Activated CD4-positive, alpha-beta T cell treated with anti-CD3 and anti-CD28 coated beads for 24 hours (primary cell): ENCODE measurements around the gene LTBP2.

Experiments used
- DNase-seq, 2 donors: peaks; one replicate each; pipeline ENCODE4 v3.0.0-alpha.2; 2020; ENCODE audit warnings: low read depth in 2 of 2

LTBP2 gene

DNA sequence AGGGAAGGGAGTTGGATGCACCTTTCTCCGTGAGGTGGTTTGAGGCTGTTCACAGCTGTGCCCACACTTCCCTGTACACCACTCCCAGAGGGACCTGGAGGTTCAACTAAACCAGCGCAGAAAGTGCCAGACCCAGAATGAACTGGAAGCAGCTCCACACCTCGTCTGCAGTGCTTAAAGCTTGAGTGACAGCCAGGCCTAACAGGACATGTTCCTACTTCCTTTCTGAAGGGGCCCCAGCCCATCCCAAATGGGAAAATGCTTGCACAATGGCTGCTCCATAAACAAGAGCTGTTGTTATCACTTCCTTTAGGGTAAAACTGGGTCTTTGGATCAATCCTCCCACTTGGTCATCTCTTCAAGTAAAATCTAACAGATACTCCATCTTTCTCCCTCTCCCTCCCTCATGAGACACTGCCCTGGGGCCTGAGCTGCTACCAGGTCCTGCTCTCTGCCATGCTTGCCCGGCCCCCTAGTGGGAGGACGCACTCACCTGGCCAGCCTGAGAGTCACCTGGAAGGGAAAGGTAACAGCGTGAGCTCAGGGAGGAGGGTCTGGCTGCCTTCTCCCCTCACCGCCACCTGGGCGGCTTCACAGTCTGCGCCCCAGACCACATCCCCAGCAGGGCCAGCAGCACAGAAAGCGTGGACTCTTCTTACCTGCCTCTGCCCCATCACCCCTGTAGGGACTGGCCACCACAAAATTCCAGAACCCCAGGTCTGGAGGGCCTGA lies 85.0 kb downstream of the LTBP2 start:
- no peak for DNase-seq

DNA sequence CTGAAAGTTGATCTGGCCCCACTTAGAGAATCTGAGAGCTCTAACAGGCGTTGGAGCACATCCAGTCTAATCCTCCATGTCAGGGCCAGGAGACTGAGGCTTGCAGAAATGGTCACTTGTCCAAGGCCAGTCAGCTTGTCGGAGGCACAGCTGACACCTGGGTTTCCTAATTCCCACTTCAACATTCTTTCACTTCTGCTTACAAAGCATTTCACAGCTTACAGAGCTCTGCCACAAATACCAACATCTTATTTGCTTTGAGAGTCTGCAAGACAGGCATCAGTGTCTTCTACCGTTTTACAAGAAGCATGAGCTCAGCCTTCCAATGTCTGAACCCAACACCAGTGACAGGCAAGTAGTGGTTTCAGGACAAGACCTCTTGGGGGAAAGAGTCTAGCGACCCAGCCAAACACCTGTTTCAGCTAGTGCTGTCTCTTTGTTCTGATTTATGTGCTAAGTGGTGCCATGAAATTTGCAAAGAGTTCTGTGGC lies 86.6 kb downstream of the LTBP2 start:
- no peak for DNase-seq

DNA sequence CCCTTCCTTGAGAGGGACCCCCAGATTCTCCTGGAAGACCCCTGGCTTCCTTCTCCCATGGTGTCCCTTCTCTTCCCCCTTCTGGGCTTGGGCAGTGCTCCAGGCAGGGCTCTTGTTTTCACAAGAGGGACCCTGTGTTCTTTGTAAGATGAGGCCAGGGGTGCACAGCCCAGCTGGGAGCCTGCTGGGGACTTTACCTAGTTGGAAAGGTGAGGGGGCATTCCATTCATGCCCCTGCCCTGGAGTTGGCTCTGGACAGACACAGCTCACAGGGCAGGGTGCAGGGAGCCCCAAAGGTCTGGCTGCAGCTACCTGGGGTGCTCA lies 87.3 kb downstream of the LTBP2 start:
- no peak for DNase-seq

DNA sequence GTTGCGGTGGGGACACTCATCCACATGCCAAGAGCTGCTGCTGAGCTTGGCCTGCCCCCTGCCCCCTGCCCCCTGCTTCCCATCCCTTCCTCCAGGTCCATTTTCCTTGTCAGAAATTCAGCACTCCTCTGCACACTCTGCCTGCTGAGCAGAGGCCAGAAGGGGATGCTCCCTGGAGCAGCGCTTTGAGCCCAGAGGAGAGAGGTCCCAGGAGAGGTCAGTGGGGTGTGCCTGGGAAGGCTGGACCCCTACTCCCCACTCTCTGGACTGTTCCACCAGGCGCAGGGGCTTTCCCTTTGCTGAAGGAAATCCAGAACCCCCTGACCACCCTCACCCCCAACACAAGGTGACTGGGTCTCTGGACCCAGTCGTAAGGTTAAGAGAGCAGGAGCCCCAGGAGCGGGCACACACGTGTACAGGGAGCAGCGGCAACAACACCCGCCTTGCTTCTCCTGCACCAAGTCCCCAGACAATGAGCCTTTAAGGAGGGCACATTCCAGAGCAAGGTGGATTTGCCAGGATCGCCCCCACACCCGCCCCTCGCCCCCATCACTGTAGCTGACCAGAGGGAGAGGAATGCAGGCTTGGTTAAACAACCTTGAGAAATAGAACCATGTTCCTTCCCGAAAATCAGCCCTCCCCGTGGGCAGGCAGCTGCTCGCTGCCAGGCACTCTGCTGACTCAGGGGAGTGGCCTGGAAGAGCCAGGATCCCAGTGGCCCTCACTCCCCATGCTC lies 87.8 kb downstream of the LTBP2 start:
- DNase-seq: no peak

DNA sequence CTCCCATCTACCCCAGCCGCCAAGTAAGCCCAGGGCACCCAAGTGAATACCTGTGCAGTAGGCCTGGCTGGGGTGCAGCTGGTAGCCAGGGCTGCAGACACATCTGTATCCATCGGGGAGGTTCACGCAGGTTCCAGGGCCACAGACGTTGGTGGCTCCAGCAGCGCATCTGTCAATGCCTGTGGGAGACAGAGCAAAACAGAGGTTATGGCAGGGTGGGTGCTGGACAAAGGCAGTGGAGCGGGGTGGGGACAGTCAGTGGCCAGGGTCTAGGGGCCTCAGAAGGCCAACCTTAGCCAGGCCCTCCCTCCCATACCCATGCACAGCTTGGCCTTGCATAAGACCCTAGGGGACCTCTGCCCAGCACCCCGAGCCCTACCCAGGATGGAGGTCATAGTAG lies 89.3 kb downstream of the LTBP2 start:
- no peak for DNase-seq

DNA sequence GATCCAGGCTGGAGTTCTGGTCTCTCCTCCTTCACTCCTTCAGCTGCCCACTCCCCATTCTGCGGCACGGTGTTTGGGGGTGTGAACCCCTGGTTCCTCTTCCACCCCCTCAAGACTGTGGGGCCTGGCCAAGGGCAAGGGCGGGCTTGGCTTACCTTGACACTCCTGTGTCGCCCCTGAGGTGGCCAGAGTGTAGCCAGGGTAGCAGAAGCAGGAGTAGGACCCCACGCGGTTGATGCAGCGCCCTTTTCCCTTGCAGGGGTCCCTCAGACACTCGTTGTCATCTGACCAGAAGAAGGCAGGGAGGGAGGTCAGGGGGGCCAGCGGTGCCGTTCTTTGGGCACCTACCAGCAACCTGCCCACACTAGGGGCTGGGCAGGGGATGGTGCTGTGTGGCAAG lies 90.3 kb downstream of the LTBP2 start:
- no peak for DNase-seq

DNA sequence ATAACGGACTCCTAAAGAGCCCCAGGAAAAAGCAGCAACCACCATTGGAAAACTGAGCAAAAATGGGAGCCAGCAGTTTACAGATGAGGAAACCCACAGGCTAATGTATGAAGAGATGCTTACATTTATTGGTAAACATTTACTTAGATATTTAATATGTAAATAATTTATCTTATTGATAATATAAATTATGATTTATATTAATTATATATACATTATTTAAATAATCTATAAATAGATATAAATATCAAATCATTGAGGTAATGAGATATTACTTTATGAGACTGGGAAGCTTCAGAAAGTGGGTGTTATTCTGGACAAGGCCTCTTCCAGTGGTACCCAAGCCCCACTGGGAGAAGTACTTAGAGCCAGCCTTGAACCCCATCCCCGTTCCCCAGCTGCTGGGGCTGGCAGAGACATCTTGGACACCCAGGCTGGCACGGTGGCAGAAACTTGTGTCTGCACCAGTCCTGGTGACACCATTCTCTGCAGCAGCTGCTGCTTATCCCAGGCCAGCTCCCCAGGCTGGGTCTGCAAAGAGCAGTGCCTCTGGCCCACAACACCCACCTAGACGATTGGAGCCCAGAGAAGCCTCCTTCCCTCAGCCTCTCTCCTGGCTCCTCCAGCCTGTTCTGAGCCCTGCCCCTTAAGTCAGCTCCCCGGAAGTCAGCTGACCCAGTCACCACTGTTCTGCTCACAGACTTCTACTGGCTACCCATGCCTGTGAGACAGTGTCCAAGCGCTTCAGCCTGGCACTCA lies 92.5 kb downstream of the LTBP2 start:
- no peak for DNase-seq

DNA sequence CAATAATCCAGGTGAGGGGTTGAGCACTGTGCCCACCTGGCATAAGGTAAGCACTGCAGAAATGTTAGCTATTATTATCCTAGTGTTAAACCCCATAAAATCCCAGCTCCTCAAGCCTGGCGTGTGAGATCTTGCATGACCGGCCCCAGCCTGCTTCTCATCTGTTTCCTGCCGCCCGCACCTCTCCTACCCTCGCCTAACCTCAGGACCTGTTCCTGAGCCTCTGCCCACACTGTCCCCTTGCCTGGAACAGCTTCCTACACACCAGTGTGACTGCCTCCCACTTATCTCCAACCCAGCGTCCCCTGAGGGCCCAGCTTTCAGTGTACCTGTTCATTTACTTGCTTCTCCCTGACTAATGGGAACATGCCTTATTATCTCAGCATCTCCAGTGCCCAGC lies 93.8 kb downstream of the LTBP2 start:
- no peak for DNase-seq

DNA sequence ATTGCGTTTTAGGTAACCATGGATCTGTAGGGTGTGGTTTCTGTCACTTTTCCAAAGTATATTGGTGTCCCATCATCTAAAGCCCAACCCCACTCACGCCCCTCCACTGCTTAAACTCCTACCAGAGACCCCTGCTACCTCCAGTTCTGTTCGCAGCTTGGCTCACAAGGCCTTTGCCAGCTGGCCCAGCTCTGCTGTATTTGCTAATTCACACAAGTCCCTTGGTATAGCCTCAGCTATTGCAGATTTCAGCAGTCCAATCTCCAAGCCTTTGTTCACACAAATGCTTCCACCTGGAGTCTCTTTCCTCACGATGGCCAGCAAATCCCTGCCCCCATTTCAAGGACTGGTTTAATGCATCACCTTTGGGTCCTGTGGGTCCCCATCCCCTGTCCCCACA lies 94.3 kb downstream of the LTBP2 start:
- no peak for DNase-seq

DNA sequence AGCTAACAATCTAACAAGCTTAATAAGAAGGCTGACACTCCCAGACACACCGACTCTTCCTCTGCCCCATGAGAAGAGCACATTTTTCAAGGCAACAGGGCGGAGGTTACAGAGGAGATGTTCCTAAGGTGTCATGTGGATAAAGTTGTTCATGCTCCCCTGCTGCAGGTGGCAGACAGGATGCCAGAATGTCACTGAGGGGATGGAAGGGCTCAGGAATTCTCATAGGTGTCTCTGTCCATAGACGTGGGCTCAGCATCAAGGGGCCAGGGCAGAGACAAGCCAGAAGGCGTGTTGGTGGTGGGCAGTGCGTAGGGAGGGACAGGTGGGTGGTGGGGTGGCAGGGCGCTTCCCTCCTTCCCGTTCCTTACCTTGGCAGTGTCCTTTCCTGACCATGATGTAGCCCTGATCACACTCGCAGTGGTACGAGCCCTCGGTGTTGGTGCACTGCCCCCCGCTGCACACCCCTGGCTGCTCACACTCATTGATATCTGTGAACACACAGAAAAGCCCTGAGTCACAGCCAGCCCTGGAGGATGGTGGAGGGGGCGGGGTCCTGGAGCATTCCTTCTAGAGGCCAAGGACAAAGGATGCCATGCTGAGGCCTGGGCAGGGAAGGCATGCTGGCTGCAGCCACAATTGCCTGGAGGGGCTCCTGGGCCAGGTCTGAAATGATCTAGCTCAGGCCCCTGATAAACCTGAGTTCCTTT lies 95.4 kb downstream of the LTBP2 start:
- DNase-seq: no peak

DNA sequence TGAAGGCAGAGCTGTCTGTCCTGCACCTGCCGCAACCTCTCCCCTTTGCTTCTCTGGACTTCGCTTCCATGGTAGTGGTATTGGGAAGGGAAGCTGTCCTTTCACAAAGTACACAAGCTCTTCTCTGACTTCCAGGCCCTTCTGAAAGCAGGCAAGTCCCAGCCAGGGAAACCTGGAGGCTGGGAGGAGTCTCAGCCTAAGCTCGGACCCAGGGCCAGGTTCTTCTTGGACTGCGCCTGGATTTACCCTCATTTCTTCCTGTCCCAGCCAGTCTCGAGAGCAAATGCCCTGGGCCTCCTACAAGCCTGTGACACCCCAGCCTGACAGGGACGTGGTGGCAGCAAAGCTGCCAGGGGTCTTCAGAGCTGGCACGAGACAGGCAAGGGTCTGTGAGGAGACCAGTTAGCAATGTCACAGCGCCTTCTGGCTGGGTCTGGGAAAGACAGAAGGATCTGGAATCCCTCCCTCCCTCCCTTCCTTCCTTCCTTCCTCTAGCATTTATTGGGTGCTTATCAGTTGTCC lies 96.1 kb downstream of the LTBP2 start:
- no peak for DNase-seq

DNA sequence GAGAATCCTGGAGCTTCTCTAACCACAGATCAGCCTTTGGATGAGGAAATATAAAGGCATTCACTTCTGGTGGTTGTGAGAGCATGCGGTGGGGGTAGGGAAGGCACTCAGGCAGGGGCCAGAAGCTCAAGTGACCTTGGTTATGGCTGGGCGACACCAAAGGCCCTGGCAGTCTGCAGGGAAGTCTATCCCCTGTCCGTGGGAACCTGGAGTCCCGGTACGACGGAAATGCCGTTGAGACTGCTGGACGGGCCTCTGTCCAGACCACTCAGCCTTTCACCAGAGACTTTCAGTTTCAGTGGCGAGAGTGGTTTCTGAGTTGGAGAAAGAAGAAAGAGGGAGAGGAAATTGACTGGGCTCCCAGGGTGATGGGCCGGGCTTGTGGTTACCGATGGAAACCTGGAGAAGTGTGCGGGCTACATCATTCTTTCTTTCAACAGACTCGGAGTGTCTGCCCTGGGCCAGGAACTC lies 97.5 kb downstream of the LTBP2 start:
- DNase-seq: no peak

DNA sequence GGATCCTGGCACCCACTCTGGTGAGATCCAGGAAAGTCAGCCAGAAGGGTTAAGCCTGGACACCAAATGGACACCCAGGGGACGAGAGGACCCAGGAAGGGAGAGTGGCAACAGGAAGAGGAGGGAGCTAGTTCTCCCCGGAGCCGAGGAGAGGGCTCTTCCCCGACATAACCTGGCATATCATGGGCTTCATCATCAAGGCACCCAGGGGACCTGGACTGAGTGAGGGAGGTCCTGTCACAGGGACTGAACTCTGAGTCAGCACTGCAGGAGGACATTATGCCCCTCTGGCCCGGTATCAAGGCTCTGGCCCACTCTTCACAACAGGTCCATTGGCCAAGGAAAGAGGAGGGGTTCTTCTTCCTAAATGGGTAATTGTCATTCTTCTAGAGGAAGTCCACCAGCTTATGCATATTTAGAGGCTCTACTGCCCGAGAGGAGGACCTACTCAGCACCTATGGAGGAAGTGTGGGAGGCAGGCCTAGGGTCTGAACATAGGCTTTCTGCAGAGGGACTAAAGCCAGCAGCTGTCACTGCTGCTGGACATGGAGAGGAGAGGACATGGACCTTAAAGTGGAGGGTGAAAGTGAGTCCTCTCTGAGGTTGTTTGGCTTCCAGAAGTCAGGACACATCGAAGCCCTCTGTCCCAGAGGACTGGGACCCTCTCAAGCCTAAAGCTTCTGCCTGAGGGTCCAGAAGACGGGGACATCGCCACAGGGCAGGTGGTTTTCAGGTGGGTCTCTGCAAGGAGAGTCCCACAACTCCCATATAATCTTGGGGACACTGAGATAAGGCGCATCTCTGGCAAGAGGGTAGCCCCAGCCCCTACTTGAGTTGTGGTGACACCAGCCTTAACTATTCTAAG lies 99.8 kb downstream of the LTBP2 start:
- no peak for DNase-seq

DNA sequence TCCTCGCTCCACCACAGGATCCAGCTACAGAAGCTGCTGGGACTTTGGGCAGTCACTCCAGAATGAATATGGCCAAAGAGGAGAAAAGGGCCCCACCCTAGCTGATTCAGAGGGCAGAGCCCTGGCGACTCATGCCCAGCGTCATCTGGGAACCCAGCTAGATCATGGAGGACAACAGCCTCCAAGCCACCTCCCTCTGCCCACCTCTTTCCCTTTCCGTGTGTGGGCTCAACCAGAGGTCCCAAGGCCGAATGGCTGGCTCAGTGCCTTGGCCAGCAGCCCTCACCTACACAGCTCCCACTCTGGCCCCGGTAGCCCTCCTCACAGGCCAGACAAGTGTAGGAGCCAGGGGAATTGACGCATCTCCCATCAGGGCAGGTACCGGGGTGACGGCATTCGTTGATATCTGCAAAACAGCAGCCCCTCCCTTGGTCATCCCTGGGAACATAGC lies 101.1 kb downstream of the LTBP2 start:
- DNase-seq: no peak

DNA sequence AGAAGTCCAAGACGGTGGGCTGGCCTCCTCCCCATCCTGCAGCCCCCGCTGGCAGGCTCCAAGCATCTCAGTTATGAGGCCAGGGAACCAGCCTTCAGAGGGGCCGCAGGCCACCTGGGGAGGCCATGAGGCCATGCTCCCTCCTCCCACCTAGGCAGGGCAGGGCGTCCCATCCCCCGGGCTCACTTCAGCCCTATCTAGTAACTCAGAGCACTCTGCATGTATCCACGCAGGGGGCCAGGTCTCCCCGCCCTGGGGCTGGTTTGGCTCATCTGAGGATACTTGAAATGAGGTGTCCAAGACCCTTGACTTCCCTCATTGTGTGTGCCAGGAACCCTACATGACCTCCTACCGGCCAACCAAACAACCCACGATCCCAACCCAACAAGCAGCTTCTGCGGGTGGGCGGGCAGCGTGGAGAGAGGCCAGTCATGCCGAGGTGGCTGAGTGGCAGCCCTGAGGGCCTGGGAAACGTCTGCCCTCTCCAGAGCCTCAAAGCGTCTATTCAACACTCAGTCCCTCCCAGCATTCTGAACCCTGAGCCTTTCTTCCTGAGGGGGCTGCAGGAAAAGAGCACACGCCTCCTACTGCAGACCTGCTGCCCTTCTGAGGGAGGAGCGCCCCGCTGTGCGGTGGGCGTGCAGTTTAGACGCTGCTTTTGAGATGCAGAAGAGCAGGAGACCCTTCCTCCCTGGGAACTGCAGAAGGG lies 101.7 kb downstream of the LTBP2 start:
- DNase-seq: no peak

DNA sequence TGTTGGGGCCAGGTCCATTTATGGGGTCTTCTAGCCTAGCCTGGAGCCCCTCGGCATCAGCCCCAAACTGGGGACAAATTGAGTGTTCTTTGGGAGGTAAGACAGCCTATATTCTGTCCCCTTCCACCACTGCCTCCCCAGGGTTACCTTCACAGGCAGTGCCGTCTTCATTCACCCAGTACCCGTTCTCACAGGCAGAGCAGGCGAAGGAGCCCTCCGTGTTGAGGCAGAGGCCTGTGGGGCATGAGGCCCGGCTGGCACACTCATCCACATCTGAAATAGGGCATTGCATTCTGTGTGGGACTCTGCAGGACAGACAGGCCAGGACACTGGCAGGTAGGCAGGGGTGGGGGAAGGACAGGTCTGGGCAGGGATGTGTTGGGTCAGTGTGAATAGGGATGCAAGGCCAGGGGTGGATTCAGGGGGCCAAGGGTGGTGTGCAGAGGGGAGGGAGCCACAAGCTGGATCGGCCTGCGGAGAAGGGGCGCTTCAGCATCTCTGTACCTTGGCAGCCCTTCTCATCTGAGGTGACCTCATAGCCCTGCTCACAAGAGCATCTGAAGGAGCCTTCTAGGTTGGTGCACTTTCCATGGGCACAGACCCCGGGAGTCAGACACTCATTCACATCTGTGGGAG lies 102.3 kb downstream of the LTBP2 start:
- no peak for DNase-seq

DNA sequence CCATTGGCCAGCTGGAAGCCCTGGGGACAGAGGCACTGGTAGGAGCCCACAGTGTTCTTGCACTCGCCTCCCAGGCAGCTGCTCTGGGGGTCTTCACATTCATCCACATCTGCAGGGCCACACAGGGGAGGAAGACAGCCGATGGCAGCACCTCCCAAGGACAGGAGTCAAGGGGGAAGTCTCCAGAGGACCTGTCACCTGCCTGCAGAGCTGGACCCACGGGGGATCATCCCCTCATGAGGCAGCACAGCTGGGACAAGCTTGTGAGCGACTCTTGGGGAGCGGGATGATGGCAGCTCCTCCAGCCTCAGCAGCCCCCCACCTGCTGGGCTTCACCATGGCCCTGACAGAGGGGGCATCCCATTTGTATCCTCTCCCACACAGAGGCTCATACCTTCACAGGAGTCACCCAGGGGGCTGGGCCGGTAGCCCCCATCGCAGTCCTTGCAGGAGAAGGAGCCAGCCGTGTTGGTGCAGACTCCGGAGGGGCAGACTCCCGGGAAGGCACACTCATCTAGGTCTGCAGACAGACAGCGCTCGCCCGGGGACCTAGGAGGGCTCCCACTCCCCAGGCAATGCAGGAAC lies 103.1 kb downstream of the LTBP2 start:
- no peak for DNase-seq

DNA sequence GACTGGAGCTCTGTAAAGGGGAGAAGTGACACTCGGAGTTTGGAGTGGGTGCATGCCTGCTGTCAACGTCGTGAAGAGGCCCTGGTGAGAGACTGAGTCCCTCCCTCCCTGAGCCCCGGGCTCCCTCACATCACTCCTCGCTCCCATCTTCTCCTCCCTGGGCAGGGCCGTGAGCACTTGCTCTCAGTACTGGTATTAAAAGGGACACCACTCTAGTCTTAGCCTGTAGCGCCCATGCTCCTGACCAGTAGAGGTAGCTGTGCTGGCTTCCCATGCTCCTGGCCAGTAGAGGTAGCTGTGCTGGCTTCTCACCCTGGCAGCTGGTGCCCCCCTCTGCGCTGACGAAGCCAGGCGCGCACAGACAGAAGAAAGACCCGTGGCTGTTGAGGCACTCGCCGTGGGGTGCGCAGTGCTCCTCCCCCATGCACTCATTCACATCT lies 103.7 kb downstream of the LTBP2 start:
- DNase-seq: no peak

DNA sequence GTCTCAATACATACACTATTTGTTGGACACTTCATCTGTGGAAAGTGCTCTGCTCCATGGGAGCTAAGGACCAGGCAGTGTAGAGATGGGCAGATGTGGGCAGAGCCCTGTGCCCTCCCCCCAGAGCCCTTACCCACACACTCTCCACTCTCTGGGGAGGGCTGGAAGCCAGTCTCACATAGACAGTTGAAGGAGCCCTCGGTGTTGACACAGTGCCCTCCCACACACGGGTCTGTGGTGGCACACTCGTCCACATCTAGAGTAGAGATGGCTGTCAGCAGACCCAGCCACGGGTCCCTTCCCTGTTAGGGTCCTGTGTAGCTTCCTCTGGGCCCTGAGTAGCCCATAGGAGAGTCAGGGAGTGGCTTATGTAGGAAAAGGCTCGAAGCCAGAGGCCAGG lies 104.2 kb downstream of the LTBP2 start:
- DNase-seq: no peak
